HG02870 (cell line): ENCODE measurements around the gene LTB4R.

Experiments
- ATAC-seq: cut with Tn5 transposase; IDR thresholded peaks from one replicate; pipeline ENCODE4 v1.9.1; 2021; ENCODE audit warnings: mild to moderate bottlenecking, moderate library complexity; ENCODE audit not compliant: unreplicated experiment

Gene LTB4R

GRCh38 chr14:24277606-24278321 is 33.5 kb upstream of the LTB4R start:
- ATAC-seq: no peak

DNA sequence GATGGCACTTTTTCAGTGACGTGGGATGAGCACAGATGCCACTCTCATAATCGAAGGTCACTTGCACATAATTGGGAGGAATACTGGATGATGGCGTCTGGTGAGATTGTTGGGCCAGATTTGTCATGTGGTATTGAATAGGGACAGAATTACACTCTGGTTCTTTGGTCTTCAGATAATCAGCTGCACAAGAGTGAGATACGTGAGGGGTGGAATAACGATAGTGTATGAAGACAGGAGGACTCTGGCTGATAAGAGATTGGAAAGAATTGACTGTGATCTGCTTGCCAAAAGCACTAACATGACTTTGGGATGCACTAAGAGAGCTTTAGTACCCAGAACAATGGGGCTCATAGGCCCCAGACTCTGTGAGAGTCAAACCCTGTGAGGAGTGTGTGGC is 32.9 kb upstream of the LTB4R start:
- no peak for ATAC-seq

DNA sequence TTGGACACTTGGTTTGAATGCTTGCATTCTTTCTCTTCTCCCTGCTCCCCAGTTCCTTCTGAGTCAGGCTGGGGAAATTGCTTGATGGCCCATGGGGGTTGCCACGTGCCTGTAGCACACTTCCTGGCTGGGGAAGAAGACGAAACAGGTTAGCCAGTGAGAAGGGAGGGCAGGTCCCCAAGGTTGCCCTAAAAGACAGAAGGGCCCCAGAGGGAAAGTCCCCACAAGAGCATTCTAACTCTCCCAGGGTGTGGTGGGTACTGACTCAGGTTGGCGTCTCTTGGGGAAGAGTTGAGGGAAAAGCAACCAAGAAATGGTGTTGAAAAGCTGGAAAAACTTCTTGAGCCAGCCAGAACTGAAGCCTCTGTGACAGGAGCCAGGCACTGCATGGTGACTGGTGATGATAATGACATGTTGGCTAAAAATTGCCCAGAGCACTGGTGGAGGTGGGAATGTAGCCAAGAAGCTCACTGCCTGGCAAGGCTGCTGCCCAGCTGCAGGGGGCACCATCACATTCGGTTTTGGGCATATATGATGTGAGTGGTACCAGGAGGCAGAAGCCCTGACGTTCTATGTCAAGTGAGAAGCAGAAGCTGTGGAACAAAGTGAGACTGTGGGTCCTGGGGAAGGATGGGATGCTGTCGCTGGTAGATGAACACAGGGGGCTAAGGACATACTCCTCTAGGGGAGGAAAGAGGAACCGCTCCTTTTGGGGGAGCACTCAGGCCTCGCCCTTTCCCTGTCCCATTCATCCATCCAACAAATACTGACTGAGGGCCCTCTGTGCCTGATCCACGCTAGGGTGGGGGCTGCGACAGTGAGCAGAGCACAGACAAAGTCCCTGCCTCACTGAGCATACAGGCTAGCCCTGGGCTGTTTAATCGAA is 31.8 kb upstream of the LTB4R start:
- no peak for ATAC-seq

DNA sequence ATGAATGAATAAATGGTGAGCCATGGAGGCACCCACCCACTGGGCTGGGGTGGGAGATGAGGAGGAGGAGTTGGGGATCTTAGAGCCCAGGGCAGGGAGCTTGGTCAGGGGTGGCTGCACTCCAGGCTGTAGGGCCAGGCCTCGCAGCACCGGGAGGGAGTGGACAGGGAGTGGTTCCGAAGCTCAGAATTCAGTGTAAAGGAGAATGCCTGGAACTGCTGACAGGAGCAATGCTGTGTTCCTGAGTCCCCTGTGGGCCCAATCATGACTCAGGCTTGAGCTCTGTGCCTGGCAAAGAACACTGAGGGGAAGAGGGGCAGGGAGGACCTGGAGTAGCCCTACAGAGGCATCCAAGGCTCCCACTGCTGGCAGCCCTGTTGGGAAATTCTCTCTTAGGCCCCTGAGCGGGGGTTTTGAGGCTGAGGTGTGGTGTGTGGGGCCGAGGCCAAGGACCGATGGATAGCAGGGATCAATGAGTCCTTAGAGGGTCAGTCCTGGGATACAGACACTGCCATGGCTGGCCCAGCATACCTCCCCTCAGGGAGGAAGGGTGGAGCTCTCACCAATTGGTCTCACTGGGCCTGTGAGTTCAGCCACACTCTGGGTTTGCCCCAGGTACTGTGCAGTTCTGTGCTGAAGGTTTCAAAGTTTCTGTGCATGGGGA is 30.4 kb upstream of the LTB4R start:
- ATAC-seq: no peak

GRCh38 chr14:24281636-24282035 is 29.7 kb upstream of the LTB4R start:
- ATAC-seq: no peak

DNA sequence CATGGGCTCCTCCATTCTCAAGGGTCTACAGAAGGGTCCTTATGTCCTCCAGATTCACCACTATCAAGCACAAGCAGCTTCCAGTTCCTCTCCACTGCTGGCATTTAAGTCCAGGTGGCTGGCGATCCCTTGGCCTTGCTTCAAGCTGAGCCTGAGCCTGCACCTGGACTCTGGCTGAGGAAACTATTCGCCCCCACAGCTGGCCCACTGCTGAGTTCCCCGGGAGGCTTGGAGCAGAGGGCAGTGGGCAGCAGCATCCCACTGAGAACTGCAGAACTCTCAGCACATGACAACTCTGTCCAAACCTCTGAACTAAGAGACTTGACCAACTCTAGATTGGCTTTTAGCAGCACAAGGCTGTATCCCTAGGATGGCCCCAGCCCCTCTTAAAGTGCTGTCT is 28.6 kb upstream of the LTB4R start:
- ATAC-seq: no peak

- ATAC-seq: no peak
Observed at GRCh38 chr14:24283796-24284460, 27.4 kb upstream of the LTB4R start.

DNA sequence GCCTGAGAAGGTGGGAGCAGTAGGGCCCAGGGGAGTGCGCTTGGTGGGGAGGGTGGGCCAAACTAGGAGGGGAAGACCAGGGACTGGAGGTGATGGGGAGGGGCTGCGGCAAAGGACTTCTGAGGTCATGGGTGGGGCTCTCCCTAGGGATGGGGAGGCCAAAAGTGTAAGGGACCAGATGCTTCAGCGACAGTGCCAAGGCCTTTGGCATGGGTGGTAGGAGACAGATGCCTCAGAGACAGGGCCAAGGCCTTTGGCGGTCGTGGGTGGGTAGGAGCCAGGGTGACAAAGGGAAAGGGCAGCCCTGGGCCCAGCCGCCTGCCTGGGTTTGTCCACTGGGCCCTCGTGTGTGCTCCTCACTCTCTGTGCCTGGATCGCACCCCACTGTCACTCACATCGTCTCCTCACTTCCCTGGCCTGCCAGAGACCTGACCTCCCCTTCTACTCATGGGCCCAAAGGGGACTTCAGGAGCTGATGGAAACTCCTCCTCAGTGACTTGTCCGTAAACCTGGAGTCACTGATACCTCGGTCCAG is 26.7 kb upstream of the LTB4R start:
- no peak for ATAC-seq

GRCh38 chr14:24285351-24285750 is 26.0 kb upstream of the LTB4R start:
- no peak for ATAC-seq

DNA sequence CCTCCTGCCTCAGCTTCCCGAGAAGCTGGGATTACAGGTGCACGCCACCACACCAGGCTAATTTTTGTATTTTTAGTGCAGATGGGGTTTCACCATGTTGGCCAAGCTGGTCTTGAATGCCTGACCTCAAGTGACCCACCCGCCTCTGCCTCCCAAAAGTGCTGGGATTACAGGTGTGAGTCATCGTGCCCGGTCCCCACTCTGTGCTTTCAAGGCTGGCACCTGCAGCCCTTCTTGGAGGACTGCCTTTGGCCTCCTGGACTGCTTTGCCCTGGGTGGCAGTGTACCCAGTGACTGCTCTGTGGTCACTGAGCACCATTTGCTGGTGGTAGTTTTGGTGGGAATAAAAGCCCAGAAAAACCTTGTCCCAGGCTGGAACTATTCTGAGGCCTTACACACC is 24.3 kb upstream of the LTB4R start:
- ATAC-seq: no peak

- ATAC-seq: peak; percentile 82
Observed at GRCh38 chr14:24289649-24290280, 21.5 kb upstream of the LTB4R start.

GRCh38 chr14:24290746-24291145 is 20.6 kb upstream of the LTB4R start:
- no peak for ATAC-seq

DNA sequence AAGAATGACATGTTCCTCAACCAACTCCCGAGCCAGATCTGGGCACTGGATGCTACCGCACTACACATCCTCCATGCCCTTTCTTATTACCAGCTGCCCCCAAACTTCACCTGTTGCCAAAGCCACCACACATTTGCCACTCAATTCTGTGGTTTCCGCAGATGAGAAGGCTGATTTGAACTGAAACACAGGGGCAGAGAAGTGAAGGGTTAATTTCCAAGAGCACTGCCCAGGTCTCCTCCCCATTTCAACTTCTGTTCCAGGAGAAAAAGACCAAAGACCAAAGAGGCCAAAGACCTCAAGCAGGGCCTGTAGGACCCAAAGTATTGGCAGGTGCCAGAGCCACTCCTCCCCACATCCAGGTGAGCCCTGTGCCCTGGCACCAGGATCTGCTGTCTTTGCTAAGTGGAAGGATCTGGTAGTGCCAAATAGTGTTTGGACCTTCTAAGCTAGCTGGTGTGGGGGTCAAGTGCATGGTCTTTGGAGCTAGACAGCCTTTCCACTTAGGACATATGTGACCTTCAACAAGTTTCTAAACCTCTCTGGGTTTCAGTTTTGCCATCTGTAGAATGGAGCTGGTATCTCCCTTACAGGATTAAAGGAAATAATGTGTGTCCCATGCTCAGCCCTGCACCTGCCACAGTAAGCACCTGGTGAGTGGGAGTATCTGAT is 19.7 kb upstream of the LTB4R start:
- no peak for ATAC-seq

DNA sequence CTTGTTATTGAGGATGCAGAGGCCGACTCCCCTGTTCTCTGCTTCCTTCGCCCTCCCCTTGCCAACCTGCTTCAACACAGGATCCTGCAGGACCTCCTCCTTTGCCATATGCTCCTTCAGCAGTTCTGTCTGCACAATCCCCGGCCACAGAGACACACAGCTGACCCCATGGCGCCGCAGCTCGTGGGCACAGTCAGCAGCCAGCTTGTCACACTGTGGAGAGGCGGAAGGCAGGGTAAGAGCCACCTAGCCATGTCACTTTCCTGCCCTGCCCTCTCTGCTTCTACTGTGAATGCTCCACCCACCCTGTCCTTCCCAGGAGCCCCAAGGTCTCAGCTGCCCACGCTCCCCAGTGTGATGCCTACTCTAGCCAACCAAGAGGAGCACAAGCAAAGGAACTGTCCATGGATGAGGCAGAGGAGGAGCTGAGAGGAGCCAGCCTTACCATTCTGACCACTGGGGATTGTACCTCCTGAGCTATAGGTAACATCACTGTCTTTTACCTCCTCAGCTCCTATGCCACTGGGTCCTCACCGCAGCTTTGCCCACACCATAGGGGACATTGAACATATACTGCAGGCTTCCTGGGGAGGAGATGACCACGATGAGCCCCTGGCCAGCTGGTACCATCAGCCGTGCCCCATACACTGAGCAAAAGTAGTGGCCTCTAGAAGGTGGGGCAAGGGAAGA is 19.0 kb upstream of the LTB4R start:
- no peak for ATAC-seq

- no peak for ATAC-seq
Observed at GRCh38 chr14:24293525-24293924, 17.8 kb upstream of the LTB4R start.

- peak; percentile 43 for ATAC-seq
Observed at GRCh38 chr14:24296341-24297157, 14.8 kb upstream of the LTB4R start.

GRCh38 chr14:24297190-24297964 is 13.9 kb upstream of the LTB4R start:
- peak; percentile 15 for ATAC-seq

DNA sequence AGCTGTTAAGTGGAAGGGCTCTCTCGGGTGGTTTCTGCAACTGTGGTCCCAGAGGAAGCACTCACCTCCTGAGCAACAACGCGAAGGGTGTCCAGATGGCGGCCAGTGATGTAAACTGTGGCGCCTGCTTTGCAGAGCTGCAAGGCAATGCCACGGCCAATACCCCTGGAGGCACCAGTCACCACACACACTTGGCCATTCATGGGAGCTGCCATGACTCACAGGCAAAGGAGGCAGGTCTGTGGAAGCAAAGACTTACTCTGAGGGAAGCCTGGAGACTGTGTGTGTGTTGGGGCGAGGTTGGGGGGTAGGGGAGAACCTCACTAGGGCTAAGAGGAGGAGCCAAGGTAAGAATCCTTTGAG is 12.4 kb upstream of the LTB4R start:
- ATAC-seq: no peak
